Camera-type eye (tissue), 1 donor: ENCODE data around the gene OR2T3. TPM values are rescaled to one million over a fixed set of nuclear protein-coding genes. Genes with fewer than 3 reads are reported as not detected.

ENCODE experiments used
- total RNA-seq: library from RNA; depleted of rRNA; stranded (reverse); fragments of >200 nt; gene quantifications from one replicate; pipeline ENCODE4 v1.2.3, GENCODE V29; 2014

OR2T3 gene
- not detected for total RNA-seq

GRCh38 chr1:248473051-248473450 lies at the start of gene OR2T3:
TSS of gene OR2T3 (plus strand) at chr1:248473351. CDS start at chr1:248473351, 0 bp downstream.

GRCh38 chr1:248445399-248445798 lies 27.8 kb upstream of the OR2T3 start, which contains the start of gene OR2T2:
TSS of gene OR2T2 (plus strand) at chr1:248445637. CDS start at chr1:248452798, 7,161 bp downstream.

GRCh38 chr1:248488289-248488688 lies 15.1 kb downstream of the OR2T3 start, which contains the start of gene OR2T5:
TSS of gene OR2T5 (plus strand) at chr1:248488589. CDS start at chr1:248488589, 0 bp downstream.

GRCh38 chr1:248507773-248508172 lies 34.6 kb downstream of the OR2T3 start, which contains the start of gene OR2G6:
TSS of gene OR2G6 (plus strand) at chr1:248508073. CDS start at chr1:248521647, 13,574 bp downstream.

Other genes starting within 250 kb of the OR2T3 start
- gene OR2M4, start 241.9 kb upstream of the OR2T3 start, total RNA-seq: not detected
- not detected for gene OR2T33, start 195.4 kb upstream of the OR2T3 start, total RNA-seq
- gene OR2T12, start 169.9 kb upstream of the OR2T3 start, total RNA-seq: not detected
- gene OR2M7, start 148.8 kb upstream of the OR2T3 start, total RNA-seq: not detected
- gene OR14C36, start 124.6 kb upstream of the OR2T3 start, total RNA-seq: not detected
- not detected for gene OR2T4, start 111.7 kb upstream of the OR2T3 start, total RNA-seq
- not detected for gene OR2T6, start 97.6 kb upstream of the OR2T3 start, total RNA-seq
- not detected for gene OR2T1, start 70.3 kb upstream of the OR2T3 start, total RNA-seq
- not detected for gene OR2T2, start 27.7 kb upstream of the OR2T3 start, total RNA-seq
- not detected for gene OR2T5, start 15.2 kb downstream of the OR2T3 start, total RNA-seq
- not detected for gene OR2G6, start 34.7 kb downstream of the OR2T3 start, total RNA-seq
- not detected for gene OR2T29, start 89.4 kb downstream of the OR2T3 start, total RNA-seq
- not detected for gene OR2T34, start 101.4 kb downstream of the OR2T3 start, total RNA-seq
- gene OR2T10, start 124.3 kb downstream of the OR2T3 start, total RNA-seq: not detected
- gene OR2T11, start 161.7 kb downstream of the OR2T3 start, total RNA-seq: not detected
- gene OR2T35, start 171.9 kb downstream of the OR2T3 start, total RNA-seq: not detected
- gene OR2T27, start 182.2 kb downstream of the OR2T3 start, total RNA-seq: not detected
- not detected for gene OR14I1, start 229.4 kb downstream of the OR2T3 start, total RNA-seq